ENCODE data around the gene TMBIM1.

- TF ChIP-seq, protein P1, sequence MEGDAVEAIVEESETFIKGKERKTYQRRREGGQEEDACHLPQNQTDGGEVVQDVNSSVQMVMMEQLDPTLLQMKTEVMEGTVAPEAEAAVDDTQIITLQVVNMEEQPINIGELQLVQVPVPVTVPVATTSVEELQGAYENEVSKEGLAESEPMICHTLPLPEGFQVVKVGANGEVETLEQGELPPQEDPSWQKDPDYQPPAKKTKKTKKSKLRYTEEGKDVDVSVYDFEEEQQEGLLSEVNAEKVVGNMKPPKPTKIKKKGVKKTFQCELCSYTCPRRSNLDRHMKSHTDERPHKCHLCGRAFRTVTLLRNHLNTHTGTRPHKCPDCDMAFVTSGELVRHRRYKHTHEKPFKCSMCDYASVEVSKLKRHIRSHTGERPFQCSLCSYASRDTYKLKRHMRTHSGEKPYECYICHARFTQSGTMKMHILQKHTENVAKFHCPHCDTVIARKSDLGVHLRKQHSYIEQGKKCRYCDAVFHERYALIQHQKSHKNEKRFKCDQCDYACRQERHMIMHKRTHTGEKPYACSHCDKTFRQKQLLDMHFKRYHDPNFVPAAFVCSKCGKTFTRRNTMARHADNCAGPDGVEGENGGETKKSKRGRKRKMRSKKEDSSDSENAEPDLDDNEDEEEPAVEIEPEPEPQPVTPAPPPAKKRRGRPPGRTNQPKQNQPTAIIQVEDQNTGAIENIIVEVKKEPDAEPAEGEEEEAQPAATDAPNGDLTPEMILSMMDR (IDR thresholded peaks at IDR 0.05; ENCODE audit: low read depth, low read length): no peak
- no peak for TF ChIP-seq EZH2phosphoT487 (IDR thresholded peaks at IDR 0.05; ENCODE audit: low read depth)
These were observed 65.4 kb downstream of the TMBIM1 start for GRCh38 chr2:218226903-218227302.

All from OCI-LY3 (cell line).